HK-2 (cell line): ENCODE results near the gene RELN.

ENCODE experiments used
- DNase-seq: peaks from one replicate; pipeline ENCODE4 v3.0.0-alpha.2; 2018; ENCODE audit not compliant: unreplicated experiment

RELN gene

DNA sequence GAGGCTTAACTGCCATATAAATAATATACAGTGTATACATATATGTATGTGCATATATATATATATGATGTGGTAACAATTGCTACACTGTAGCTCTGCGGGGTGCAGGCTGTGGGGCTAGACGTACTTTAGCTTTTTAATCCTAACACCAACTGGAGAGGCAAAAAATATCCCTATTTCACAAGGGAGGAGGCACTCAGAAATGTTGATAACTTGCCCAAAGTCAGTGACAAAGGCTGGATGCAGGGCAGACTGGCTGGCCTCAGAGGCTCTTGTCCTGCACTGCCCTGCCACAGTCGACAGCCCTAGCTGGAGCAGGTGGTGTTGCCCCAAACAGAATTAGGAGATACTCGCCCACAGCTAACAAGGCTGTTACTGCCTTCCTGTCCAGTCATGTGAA, 1.5 kb upstream of the RELN start:
- DNase-seq = no peak

DNA sequence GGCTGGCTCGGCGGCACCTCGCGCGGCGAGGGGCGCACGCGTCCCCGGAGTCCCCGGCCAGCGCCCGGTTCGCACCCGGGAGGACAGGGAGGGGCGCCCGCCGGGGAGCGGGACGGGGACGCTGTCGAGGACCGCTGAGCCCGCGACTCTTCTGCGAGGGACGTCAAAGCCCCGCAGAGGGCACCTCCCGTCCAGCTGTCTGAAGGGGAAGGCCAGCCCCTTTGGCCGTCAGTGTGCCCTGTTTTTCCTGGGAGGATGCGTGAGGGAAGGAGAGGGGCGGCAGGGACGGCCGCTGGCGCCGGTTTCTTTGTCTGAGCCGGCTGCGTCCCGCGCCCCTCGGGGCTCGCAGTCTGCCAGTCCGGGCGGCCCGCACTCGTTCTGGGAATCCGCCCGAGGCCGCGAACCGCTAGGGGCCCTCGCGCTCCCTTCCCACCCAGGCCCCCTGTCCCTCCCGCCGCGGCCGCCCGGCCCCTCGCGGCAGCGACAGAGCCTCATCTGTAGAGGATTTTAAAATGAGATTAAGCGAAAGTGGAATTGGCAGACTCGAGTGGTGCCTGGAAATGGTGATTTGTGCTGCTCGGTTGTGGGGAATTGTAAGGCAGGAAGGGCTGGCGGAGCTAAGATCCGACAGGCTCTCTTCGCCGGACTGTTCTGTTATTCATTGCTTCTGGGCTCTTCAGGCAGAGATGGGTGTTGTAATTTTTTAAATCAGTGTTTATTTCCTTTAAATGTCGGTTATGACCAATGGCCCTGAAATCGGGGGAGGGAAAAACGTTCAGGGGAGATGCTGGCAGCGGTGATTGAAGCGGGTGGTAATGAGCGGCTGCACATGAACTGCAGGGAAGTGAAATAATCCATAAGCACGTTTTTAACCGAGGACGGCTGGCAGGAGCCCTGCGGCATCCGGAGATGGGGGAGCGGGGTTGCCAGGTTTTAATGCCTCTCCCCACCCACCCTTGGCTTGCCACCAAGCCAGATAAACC, 618 bp upstream of the RELN start:
- peak; percentile 44 for DNase-seq

DNA sequence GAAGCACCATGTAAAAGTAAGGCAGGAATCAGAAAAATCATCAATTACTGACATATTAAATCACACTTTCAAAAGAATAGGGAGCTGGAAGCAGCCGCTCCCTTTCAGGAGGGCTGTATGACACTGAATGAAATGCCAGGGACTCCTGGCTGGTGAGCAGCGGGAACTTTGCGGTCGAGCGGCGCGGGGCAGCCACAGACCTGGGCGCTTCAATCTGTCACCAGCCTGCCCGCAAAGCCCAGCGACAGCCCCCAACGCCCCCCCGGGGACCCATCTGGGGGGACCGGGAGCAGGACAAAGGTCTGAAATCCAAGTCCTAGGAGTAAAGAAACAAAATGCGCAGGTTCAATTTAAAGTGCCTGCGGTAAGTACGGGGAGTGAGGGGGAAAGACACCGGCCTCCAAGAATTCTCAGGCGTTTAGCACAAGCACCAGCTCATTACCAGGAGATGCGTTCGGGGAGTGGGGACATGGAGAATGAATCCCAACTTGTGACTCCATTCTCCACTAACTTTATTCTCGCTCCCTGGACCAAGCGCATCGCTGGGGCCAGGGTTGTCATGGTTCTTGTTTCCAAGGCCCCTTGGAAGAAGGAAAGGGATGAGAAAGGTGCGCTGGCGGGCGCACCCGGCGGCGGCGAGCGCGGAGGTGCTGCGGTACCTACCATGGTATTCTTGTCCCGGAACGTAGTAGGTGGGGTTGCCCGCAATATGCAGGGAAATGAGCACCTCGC, 824 bp downstream of the RELN start:
- no peak for DNase-seq

DNA sequence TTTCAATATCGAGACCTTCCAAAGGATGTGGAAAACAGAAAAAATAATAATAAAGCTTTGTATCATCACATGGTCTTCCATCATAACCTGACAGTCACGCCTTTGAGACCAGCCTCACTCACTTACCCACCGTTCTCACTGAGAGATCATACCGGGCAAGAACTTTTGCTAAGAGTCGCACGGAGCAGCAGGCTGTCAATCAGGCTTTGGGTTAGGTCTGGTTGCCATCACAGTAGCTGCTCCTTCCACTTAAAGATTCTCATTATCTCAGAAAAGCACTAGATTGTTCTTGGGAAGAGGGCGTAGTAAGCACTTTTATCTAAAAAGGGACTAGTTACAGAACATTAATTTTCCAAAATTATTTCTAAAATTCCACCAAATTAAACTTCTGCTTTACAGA, 2.0 kb downstream of the RELN start:
- DNase-seq = no peak

DNA sequence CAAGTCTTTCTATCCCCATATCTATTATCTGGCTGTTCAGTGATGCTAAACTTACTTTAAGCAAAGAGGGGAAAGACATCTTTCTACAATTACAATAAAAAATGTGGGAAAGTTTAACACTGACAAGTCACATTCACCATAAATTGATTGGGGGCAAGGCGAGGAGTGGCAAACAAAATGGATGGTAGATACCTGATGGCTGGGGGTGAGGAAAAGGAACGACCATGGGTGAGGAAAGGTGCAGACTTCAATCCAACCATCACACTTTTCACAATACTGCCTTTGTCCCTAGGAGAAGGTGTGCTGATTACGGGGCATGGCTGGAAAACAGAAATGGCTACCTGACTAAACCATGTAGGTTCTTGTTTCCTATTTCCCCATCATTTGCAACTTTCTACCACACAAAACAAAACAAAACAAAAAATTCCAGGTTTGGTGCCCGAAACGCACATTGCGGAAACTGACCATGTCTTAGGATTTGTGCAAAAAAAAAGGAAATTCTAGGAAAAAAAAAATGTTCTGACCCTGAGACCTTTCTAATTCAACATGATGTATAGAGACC, 3.8 kb downstream of the RELN start:
- no peak for DNase-seq

DNA sequence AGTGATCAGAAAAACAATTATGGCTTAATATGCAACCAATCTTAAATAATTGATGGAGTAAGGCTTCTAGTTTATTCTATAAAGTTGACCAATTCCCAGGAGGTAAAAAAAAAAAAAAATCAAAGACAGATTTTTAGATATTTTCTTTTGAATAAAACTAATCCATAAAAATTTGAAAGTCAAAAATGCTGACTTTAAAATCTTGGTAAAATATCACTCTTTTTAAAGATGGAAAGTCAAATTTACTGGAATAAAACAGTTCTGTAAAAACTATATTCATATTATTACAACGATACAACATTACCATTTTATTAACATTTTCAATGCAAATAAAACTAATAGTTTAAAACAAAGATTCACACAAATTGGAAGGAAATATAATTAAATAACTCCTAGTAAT, 5.4 kb downstream of the RELN start:
- no peak for DNase-seq

DNA sequence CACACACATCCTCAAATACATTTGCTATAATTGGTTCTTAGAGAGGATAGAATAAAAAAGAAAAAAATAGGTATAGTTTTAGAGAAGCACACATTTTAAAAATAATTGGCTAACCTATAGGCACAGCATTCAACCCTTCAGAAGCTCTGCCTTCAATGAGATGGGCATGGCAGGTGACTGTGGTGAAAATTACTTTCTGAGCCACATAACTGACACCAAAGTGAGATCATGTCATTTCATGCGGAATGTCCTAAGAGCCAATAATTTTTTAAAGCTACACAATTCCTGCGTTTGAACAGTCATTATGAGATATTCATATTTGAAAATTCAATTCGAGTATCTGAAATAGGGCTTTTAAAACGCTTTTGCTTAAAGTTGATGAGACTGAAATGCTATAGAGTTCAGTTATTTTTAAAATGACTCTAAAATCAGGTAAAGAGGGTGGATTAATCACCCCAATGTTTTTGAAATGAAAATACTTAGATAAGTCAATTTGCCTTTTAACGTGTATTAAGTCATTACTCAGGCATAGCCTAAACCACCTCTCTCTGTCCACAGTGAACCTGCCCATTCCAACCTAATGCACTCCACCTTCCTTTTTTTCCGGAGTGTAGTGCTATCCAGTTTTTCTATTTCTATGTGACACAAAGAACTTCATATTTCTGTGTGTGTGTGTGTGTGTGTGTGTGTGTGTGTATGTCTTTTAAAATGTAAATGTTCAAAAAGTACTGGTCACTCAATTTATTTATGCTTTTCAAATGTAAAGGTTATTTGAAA, 6.1 kb downstream of the RELN start:
- no peak for DNase-seq

DNA sequence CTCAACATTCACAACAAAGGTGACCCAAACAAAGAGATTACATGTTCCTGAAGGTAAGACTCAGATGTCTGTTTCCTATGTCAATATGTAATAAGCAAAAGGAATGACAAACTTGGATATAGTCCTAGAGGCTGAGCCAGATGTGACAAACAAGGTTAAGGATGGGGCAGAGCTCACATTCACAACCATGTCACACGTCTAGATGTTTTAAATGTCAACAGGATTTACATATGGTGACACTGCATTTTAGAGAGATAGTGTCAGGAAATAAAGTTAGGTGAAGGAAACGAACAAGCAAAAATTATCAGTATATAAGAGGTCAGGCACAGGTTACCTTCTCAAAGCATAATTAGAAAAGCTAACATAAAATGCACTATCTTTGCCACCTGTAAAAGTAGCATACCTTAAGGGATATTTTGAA, 8.4 kb downstream of the RELN start:
- no peak for DNase-seq

DNA sequence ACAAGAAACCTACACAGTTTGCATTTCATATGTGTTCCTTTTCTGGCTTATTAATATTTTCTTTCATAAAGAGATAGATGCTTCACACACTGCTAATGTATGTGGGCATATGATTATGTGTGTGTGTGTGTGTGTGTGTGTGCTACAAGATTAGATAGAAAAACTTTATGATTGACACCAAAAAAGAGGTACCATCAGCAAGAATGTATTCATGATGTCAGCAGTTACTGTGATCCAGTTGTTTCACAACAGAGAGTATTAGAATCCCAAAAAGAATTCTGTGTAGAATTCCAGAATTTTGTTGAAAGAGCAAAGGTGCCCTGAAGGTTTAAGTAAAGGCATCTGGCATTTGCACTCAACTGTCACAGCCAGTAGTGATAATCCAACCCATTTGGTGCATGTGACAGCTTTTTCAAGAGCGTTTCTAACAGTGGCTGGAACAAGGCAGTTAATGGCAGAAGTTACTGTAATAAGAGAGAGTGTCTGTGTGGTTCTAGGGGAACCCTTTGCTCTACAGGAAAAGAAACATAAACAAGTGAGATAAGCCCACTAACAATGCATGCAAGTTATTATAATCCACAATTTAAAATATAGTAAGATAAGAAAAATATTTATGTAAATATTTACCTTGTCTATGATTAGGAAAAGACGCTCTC, 16.6 kb downstream of the RELN start:
- DNase-seq = no peak

DNA sequence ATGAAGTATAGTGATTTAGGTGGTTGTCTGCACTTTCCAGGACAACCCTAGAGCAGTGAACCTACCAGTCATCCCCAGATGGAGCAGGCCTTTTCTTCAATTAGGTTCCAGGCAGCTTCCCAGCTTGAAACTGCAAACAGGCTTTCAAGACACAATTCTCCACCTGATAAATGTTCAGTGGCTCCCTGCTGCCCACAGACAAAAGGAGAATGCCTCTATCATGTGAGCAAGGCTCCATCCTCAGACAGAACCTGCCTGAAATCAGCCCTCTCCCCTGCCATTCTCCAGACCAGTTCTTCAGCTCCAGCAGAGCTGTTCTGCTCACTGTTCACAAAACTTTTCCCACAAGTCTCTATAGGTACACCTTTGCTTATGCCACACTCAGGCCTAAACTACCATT, 22.1 kb downstream of the RELN start:
- no peak for DNase-seq

DNA sequence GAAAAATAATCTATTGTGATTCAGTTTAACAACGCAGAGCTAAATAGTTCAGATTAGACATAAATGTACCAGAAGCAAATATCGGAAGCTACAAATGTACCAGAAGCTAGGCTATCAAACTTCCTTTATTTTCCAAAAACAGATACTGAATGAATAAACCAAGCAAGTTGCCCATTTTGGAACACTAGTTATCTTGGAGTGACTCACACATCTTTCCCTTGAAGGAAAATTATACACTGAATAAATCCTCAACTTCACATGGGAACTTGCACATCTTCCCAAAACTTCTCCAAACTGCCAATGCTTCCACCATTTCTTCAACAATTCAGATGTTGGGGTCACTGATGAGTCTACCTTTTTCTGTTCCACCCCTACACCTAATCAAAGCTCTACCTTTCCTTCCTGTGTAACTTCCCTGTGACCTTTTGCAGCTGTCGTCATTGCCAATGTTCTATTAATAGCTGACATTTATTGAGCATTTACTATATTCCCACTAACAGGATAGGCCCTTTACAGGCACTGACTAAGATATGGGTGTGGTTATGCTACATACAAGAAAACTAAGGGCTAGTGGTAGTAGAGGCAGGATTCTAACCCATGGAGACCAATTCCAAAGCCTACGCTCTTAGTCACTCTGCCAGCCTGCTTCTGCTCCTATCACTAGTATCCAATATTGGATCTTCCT, 22.7 kb downstream of the RELN start:
- no peak for DNase-seq

DNA sequence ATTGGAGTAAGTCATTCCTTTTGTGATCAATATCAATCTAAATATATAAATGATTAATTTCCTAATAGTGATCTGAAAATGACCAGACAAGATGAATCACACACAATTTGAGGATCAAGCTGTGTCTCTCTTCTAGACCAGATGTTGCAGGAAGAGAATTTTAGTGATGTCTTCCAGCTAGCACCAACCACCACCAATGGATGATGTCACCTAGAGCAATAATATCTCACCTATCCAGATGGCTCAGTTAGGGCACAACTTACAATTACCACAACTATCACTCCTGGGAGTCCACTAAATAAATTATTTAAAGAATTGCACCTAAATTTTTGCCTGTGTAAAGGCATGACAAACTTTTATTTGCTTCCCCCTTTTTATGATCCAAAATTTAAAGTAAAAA, 25.2 kb downstream of the RELN start:
- no peak for DNase-seq

DNA sequence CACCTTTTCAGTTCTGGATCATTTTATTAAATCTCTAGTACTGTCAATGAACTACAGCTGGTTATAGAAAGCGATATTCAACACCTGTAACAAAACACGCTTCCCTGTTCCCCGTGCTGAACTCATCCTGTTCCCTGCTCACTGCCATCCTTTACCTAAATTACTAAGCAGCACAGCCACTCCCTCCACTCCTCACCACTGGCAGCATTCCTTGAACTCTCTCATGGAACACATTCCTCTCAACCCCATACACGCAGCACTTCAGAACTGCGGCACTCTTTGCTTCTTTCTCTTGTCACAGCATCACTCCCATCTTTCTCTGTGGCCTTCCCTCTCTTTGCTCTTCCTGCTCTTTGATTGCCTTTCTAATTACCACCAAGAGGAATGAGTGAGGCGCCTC, 27.4 kb downstream of the RELN start:
- no peak for DNase-seq

DNA sequence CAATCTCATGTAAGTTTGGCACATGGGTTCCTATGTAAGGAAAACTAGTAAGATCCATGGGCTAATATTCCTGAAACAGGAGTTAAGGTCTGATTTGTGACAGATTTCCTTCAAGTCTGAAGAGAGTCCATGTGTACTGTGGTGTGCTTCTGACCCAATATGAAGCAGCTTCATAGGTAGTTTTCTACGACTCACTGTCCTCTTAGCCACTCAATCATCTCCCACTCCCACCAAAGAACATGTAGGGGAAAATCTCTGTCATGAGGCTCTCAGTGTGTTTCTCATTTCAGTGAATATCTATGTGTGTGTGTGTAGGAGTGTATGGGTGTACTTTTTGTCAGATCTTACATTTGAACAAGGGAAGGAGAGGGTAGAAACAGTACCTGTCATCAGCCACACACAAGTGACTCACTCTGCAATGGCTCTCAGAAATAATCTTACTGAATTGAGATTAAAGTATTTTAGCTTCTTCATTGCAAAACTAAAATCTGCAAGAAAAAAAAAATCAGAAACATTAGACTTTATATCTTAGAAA, 31.1 kb downstream of the RELN start:
- no peak for DNase-seq

DNA sequence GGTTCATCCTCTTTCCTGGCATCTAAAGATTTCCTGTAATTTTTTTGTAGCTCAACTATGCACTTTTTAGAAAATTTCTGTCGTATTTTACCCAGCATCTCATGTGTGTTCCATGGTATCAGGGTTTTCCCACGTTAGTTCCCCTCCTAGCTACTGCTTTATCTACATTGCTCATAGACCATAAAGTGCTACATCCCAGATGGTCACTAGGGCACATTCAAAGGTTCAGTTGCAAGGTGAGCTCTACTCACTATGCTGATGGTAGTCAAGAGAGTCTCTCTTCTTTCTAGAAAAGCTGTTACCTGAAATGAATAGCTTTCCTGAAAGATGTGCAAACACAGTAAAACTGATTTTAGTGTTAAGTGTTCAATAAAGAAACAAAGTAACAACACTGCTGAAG, 33.5 kb downstream of the RELN start:
- DNase-seq = no peak

DNA sequence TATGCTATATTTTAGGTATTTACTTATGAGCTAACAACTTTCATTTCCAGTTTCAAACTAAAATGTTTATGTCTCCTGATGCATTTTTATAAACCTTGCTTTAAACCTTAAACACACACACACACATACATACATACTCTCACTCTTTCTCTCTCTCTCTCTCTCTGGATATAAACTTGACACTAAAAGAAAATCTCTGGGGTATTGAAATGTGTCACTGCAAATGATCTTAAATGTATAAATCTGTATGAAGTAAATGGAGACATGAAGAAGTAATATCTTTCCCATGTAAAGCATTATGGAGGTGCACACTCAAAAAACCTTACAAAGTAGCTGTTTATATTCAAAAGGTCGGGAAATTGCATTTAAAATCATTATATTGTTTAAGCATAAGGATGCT, 37.0 kb downstream of the RELN start:
- no peak for DNase-seq

DNA sequence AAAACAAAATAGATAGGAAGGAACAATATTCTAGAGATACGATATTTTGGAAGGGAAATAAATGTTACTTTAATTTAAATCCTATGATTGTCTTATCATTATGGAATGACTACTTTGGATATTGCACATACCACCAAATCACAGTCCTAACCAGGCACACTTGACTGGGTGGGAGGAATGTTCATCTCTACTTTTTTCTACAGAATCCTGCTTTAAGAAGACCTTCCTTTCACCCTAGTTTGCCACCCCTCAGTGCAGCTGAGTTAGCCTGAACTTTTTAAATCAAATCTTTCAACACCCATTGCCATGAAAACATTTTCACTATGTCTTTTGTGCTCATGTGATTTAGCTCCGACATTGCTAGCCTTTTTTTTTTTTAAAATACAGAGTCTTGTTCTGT, 38.1 kb downstream of the RELN start:
- DNase-seq = no peak

DNA sequence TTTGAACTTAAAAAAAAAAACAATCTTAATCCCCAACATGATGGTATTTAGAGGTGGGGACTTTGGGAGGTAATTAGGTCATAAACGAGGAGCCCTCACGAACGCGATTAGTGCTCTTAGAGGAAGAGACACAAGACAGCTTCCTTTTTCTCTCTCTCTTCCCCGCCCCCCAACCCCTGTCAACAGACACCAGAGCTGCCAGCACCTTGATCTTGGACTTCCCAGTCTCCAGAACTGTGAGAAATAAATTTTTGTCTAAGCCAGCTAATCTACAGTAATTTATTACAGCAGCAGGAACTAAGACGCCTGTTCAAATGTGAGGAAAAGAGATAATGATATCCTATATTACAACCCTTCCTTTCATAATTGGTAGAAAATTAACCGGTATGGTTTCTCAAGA, 40.1 kb downstream of the RELN start:
- no peak for DNase-seq

DNA sequence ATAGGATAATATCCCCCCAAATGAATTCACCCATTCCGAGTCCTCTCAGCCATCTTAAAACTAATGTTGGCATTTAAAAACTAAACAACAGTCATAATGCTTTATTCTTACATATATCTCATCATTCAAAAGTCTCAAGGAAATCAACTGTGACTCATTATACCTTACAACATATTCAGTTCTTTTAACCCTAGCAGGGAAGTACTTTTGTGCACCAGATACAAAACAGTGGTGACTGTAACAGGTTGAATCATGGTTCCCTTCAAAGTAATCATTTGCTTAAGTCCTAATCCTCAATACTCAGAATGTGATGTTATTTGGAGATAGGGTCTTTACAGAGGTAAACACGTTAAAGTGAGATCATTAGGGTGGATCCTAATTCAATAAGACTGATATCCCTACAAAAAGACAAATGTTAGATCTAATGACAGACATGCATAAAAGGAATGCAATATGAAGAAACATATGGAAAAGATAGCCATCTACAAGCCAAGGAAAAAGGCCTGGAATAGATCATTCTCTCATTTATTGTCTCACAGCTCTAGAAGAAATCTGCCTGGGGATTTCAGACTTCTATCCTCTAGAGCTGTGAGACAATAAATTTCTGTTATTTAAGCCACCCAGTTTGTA, 42.3 kb downstream of the RELN start:
- no peak for DNase-seq

DNA sequence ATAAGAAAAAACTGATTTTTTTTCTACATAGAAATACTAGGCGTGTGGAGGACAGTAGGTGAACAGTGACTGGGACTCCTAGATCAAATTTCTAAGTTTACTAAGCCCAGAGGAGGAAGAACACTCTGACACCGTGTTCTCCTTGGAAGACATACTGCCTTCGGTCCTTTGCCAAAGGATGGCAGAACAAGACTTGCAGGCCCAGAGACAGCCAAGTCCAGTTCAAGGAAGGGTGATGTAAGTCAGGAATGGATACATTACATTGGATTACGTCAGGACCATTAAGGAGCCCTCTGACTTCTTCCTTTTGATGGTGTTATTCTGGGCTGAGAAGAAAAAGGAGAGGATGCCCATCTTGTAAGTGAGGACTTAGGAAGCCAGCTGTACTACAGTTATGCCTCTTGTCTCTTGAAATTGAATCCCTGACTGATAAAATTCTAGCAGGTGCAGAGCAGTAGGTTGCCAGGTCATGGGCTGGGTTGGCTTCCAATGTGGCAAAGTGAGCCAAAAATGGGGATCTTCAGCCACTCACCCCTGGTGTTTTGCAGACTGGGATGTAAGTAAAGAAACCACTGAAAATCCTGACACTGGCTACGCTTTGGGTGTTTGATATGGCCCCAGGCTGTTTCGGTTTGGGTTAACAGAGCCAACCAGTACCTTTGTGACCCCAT, 45.1 kb downstream of the RELN start:
- DNase-seq = no peak
